ENCODE results near the gene RERE. TPM values are rescaled to one million over a fixed set of nuclear protein-coding genes. Genes with fewer than 3 reads are reported as not detected.

RERE gene
- total RNA-seq, 1 donor from 2014 or later = 19.2 TPM

- H3K27me3 ChIP-seq (ENCODE audit: control insufficient read depth, insufficient read depth, low read length) = no peaks in the 10 kb centered on the region
- peaks cover 20% of the 10 kb centered on the region for H3K36me3 ChIP-seq (ENCODE audit: control insufficient read depth, insufficient read depth, low read length)
- DNase-seq (ENCODE audit: low read depth) (no peak), FAIRE-seq (no peak)
- TF ChIP-seq CTCF (IDR thresholded peaks at IDR 0.05; ENCODE audit: insufficient read depth, low read length, severe bottlenecking) = no peak
- no peak overlapping the region for H3K4me3 ChIP-seq (ENCODE audit: low read depth, low read length)
These were observed 453.6 kb downstream of the RERE start for GRCh38 chr1:8363767-8364301.

GRCh38 chr1:8363186-8363766 is 454.2 kb downstream of the RERE start:
- no peak overlapping the region for H3K4me3 ChIP-seq (ENCODE audit: low read depth, low read length)
- H3K27me3 ChIP-seq (ENCODE audit: control insufficient read depth, insufficient read depth, low read length) = no peaks in the 10 kb centered on the region
- peaks cover 25% of the 10 kb centered on the region for H3K36me3 ChIP-seq (ENCODE audit: control insufficient read depth, insufficient read depth, low read length)
- TF ChIP-seq CTCF (IDR thresholded peaks at IDR 0.05; ENCODE audit: insufficient read depth, low read length, severe bottlenecking) = no peak
- no peak for DNase-seq (ENCODE audit: low read depth)
- FAIRE-seq = no peak

- Histone ChIP-seq H3K36me3 (ENCODE audit: control insufficient read depth, insufficient read depth, low read length) (peaks cover 29% of the 10 kb centered on the region), H3K4me3 (ENCODE audit: low read depth, low read length) (no peak overlapping the region), H3K27me3 (ENCODE audit: control insufficient read depth, insufficient read depth, low read length) (no peaks in the 10 kb centered on the region)
- DNase-seq (ENCODE audit: low read depth) (no peak), FAIRE-seq (no peak)
- TF ChIP-seq CTCF (IDR thresholded peaks at IDR 0.05; ENCODE audit: insufficient read depth, low read length, severe bottlenecking) = no peak
These were observed 454.7 kb downstream of the RERE start for GRCh38 chr1:8362701-8363101.

GRCh38 chr1:8361198-8361849 is 456.1 kb downstream of the RERE start:
- H3K27me3 ChIP-seq (ENCODE audit: control insufficient read depth, insufficient read depth, low read length) = no peaks in the 10 kb centered on the region
- peaks cover 35% of the 10 kb centered on the region for H3K36me3 ChIP-seq (ENCODE audit: control insufficient read depth, insufficient read depth, low read length)
- DNase-seq (ENCODE audit: low read depth) (no peak), FAIRE-seq (no peak)
- TF ChIP-seq CTCF (IDR thresholded peaks at IDR 0.05; ENCODE audit: insufficient read depth, low read length, severe bottlenecking) = no peak
- no peak overlapping the region for H3K4me3 ChIP-seq (ENCODE audit: low read depth, low read length)

GRCh38 chr1:8360493-8361197 is 456.8 kb downstream of the RERE start:
- no peak for TF ChIP-seq CTCF (IDR thresholded peaks at IDR 0.05; ENCODE audit: insufficient read depth, low read length, severe bottlenecking)
- no peak overlapping the region for H3K4me3 ChIP-seq (ENCODE audit: low read depth, low read length)
- H3K36me3 ChIP-seq (ENCODE audit: control insufficient read depth, insufficient read depth, low read length) = peaks cover 34% of the 10 kb centered on the region
- DNase-seq (ENCODE audit: low read depth) (no peak), FAIRE-seq (no peak)
- no peaks in the 10 kb centered on the region for H3K27me3 ChIP-seq (ENCODE audit: control insufficient read depth, insufficient read depth, low read length)

Data from bronchial epithelial cell (primary cell).